NT2/D1 (cell line): ENCODE measurements around the gene ACTMAP.
A peak's percentile ranks its signal among the peaks of the same experiment; 100 is the strongest.
"Not testable (repeated sequence)": the region's sequence is repeated elsewhere in the genome, so short reads cannot be mapped to it uniquely, and the experiment has no call there.

Experiments used
- DNase-seq: peaks from one replicate; pipeline ENCODE4 v3.0.0-alpha.2; 2011; ENCODE audit warnings: low read depth, low spot score
- H3K27me3 ChIP-seq: 2 replicates; pipeline ENCODE4 v1.6.0; 2011; ENCODE audit warnings: mild to moderate bottlenecking; ENCODE audit not compliant: insufficient read length, insufficient read depth
- H3K36me3 ChIP-seq: 2 replicates; pipeline ENCODE4 v1.6.1; 2011; ENCODE audit warnings: mild to moderate bottlenecking, low read length, mixed read lengths; ENCODE audit not compliant: insufficient read depth, insufficient read length
- H3K4me1 ChIP-seq: 2 replicates; pipeline ENCODE4 v1.5.1; 2011; ENCODE audit not compliant: insufficient read depth, insufficient read length
- H3K4me3 ChIP-seq: 2 replicates; pipeline ENCODE4 v1.5.1; 2011; ENCODE audit warnings: low read depth; ENCODE audit not compliant: insufficient read length
- H3K9ac ChIP-seq: 2 replicates; pipeline ENCODE4 v1.6.0; 2011; ENCODE audit warnings: low read depth; ENCODE audit not compliant: insufficient read length
- H3K9me3 ChIP-seq: 2 replicates; pipeline ENCODE4 v1.5.1; 2011; ENCODE audit warnings: mild to moderate bottlenecking, low read length; ENCODE audit not compliant: insufficient read depth
- SUZ12 ChIP-seq: IDR thresholded peaks from 2 replicates; pipeline ENCODE4 v1.6.1; 2011; ENCODE audit not compliant: insufficient read length, insufficient read depth; ENCODE audit errors: extremely low read depth
- YY1 ChIP-seq: IDR thresholded peaks from 2 replicates; pipeline ENCODE4 v1.6.1; 2011; ENCODE audit not compliant: insufficient read length, insufficient read depth
- ZNF274 ChIP-seq: IDR thresholded peaks from 2 replicates; pipeline ENCODE4 v1.6.1; 2011; ENCODE audit warnings: mild to moderate bottlenecking, low read depth, low read length

ACTMAP gene

GRCh38 chr19:40778706-40779284 lies 28.5 kb upstream of the ACTMAP start:
- H3K9ac ChIP-seq: peak overlapping the region; percentile 70
- no peak for DNase-seq
- H3K4me1 ChIP-seq: peaks cover 10% of the 10 kb centered on the region
- TF ChIP-seq ZNF274 (no peak), SUZ12 (no peak), YY1 (no peak)
- H3K36me3 ChIP-seq: peaks cover 30% of the 10 kb centered on the region
- H3K4me3 ChIP-seq: peak overlapping the region; percentile 59
- no peaks in the 10 kb centered on the region for H3K9me3 ChIP-seq
- no peaks in the 10 kb centered on the region for H3K27me3 ChIP-seq

GRCh38 chr19:40777937-40778705 lies 27.8 kb upstream of the ACTMAP start, which contains the start of gene RAB4B:
Gene RAB4B, plus strand, starts transcription at chr19:40778247. Its CDS starts 129 bp downstream, at chr19:40778376.
- peak within 1 kb of the TSS; percentile 71 for H3K9ac ChIP-seq
- no peaks in the 10 kb centered on the region for H3K27me3 ChIP-seq
- TF ChIP-seq SUZ12: no peak
- TF ChIP-seq ZNF274: no peak
- no peak for TF ChIP-seq YY1
- H3K36me3 ChIP-seq: peaks cover 25% of the 10 kb centered on the region
- peak; percentile 98 for DNase-seq
- H3K9me3 ChIP-seq: no peaks in the 10 kb centered on the region
- H3K4me1 ChIP-seq: peaks cover 10% of the 10 kb centered on the region
- peak within 1 kb of the TSS; percentile 59 for H3K4me3 ChIP-seq

DNA sequence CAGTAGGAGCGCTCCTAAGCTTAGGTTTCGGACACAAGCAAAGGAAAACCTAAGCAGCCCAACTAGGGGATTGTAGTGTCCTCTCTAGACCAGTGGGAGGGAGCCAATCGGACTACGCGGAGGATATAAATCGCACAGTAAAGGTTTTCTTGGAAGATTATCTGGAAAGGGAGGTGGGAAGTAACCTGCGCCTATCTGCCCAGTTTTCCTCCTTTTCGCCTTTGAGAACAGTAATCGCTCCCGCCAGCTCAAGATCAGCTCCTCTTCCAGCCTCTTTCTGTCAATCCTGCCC lies 27.3 kb upstream of the ACTMAP start:
- Histone ChIP-seq H3K4me1 (peaks cover 10% of the 10 kb centered on the region), H3K27me3 (no peaks in the 10 kb centered on the region), H3K9ac (peak overlapping the region; percentile 71), H3K36me3 (peaks cover 25% of the 10 kb centered on the region), H3K9me3 (no peaks in the 10 kb centered on the region), H3K4me3 (peak overlapping the region; percentile 24)
- DNase-seq: no peak
- TF ChIP-seq YY1 (no peak), SUZ12 (no peak), ZNF274 (no peak)

DNA sequence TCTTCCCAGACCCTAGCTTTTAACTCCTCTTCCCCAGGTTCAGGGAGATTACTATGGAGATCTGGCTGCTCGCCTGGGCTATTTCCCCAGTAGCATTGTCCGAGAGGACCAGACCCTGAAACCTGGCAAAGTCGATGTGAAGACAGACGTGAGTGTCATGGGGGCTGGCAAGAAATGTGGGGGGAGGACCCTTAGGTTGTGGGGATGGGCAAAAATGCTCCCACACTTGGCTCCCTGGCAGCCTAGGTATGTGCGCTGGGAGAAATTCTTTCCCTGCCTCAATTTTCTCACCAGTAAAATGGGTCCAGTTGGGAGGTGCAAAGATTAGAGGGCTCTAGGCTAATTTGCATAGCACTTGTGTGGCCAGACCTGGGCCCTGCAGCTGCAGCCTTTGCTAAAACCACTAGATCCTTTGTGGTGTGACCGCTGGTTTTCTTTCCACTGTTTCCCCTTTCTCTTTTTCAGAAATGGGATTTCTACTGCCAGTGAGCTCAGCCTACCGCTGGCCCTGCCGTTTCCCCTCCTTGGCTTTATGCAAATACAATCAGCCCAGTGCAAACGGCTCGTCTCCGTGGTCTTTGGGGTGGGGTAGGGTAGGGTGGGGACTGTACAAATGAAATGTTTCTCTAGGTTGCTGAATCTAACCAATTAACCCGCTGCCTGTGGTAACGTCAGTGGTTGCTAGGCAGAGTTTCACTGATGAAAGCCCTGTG lies 26.8 kb upstream of the ACTMAP start:
- peak; percentile 77 for DNase-seq
- peak overlapping the region; percentile 71 for H3K9ac ChIP-seq
- H3K27me3 ChIP-seq: no peaks in the 10 kb centered on the region
- no peak for TF ChIP-seq YY1
- TF ChIP-seq SUZ12: no peak
- TF ChIP-seq ZNF274: no peak
- H3K4me1 ChIP-seq: peaks cover 10% of the 10 kb centered on the region
- H3K4me3 ChIP-seq: peak overlapping the region; percentile 24
- H3K36me3 ChIP-seq: peaks cover 23% of the 10 kb centered on the region
- H3K9me3 ChIP-seq: no peaks in the 10 kb centered on the region

DNA sequence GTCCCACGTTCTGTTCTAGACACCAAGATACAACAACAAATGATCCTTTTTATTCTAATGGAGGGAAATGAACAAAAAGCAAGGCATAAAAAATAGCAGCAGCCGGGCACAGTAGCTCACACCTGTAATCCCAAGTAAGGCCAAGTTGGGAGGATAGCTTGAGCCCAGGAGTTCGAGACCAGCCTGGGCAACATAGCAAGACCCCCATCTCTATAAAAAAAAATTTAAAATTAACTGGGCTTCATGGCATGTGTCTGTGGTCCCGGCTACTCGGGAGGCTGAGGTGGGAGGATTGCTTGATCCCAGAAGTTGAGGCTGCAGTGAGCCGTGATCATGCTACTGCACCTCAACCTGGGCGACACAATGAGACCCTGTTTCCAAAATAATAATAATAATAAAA lies 26.1 kb upstream of the ACTMAP start:
- no peak for DNase-seq
- peaks cover 10% of the 10 kb centered on the region for H3K4me1 ChIP-seq
- H3K9ac ChIP-seq: no peak overlapping the region
- 0 out of 2 replicates have a peak, but pooled peaks cover 1% of the 10 kb centered on the region for H3K9me3 ChIP-seq
- H3K27me3 ChIP-seq: no peaks in the 10 kb centered on the region
- H3K4me3 ChIP-seq: no peak overlapping the region
- TF ChIP-seq ZNF274 (no peak), SUZ12 (no peak), YY1 (no peak)
- peaks cover 28% of the 10 kb centered on the region for H3K36me3 ChIP-seq

- Histone ChIP-seq H3K9ac (no peak overlapping the region), H3K4me1 (peaks cover 10% of the 10 kb centered on the region)
- TF ChIP-seq ZNF274: no peak
Measured at GRCh38 chr19:40775632-40776022, 25.4 kb upstream of the ACTMAP start.

DNA sequence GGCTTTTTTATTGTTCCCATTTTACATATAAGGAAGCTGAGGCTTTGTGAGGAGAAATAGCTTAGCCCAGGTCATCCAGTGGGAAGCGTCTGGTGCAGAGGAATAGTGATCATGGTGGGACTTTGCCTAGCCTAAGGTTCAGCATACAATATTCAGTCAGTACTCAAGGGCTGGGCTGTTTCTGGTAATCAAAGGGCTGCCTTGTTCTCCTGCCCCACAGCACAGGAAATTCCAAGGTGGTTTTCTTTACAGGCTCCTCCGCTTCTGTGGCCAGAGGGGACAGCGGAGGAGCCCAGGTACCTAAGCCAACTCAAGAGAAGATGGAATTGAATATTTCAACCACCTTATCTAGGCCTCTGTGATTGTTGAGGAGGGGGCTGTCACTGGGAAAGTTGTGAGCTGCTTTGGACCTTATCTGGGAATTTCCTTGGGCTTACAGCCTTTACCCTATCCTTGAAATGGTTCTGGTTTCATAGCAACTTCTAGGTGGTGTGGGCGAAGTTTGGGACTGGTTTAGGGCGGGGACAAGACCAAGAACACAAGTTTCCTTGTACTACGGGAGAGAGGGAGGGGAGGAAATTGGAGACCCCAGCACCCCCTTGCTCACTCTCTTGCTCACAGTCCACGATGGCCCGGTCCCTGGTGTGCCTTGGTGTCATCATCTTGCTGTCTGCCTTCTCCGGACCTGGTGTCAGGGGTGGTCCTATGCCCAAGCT lies 24.8 kb upstream of the ACTMAP start, which contains the start of gene MIA:
Gene MIA, plus strand, starts transcription at position 606 of the 716 bp plus-strand sequence. Its CDS starts 22 bp downstream, at position 628.
- H3K4me3 ChIP-seq: no peak within 1 kb of the TSS
- TF ChIP-seq YY1 (no peak), SUZ12 (no peak), ZNF274 (no peak)
- H3K36me3 ChIP-seq: peaks cover 24% of the 10 kb centered on the region
- no peak for DNase-seq
- H3K9me3 ChIP-seq: peaks cover 8% of the 10 kb centered on the region; the same call in 1 of the 2 replicates
- no peaks in the 10 kb centered on the region for H3K27me3 ChIP-seq
- no peak within 1 kb of the TSS for H3K9ac ChIP-seq
- H3K4me1 ChIP-seq: peaks cover 9% of the 10 kb centered on the region

More at GRCh38 chr19:40775632-40776022, 25.4 kb upstream of the ACTMAP start:
- H3K36me3 ChIP-seq: peaks cover 29% of the 10 kb centered on the region
- DNase-seq: no peak
- no peak overlapping the region for H3K4me3 ChIP-seq
- H3K9me3 ChIP-seq: peaks cover 8% of the 10 kb centered on the region; the same call in 1 of the 2 replicates
- H3K27me3 ChIP-seq: no peaks in the 10 kb centered on the region

- not testable (repeated sequence) for H3K9me3 ChIP-seq, H3K27me3 ChIP-seq, H3K4me1 ChIP-seq, DNase-seq, H3K4me3 ChIP-seq, H3K9ac ChIP-seq
- H3K36me3 ChIP-seq: peaks cover 30% of the 10 kb centered on the region
Measured at GRCh38 chr19:40771101-40771862, 21.0 kb upstream of the ACTMAP start.
